HCT116 (cell line): ENCODE results near the gene RNF31. TPM values are rescaled to one million over a fixed set of nuclear protein-coding genes. Genes with fewer than 3 reads are reported as not detected.

ENCODE experiments used
- ATAC-seq: fragments of 200-7000 bp; cut with Tn5 transposase; 2 replicates; pipeline ENCODE4 v1.9.1; 2020; ENCODE audit warnings: mild to moderate bottlenecking, moderate library complexity
- BruUV-seq: library from RNA; stranded (reverse); fragments of 400-500 nt; replicated peaks from 2 replicates; lab custom pipeline; 2021; lab: Mats Ljungman, UMichigan
- CTCF ChIA-PET: fragments of 300-600 bp; sonication (Branson Sonifier 250); formaldehyde crosslinking; loops from one replicate; lab custom pipeline; 2021; ENCODE audit warnings: antibody characterized with exemption; lab: Charles Lee
- POLR2A ChIA-PET: fragments of 300-600, 350-600 bp; sonication (Branson Sonifier 250); formaldehyde crosslinking; loops from one replicate; lab custom pipeline; 2021; ENCODE audit warnings: antibody characterized with exemption; lab: Charles Lee
- RAD21 ChIA-PET, 2 experiments: fragments of 300-600 bp; sonication (Branson Sonifier 250); formaldehyde crosslinking; loops; one replicate each; lab custom pipeline; 2023; ENCODE audit warnings: low total read pairs in 2 of 2; ENCODE audit not compliant: uncharacterized antibody in 2 of 2, unreplicated experiment in 2 of 2, low non-redundant PET in 1 of 2; lab: Charles Lee
- DNase-seq: peaks from one replicate; pipeline ENCODE4 v3.0.0-alpha.2; 2010; ENCODE audit warnings: low read depth, low spot score
- H2AFZ ChIP-seq: fragments of 200-600 bp; shearing (Covaris generic), sonication (generic); 2 replicates; pipeline ENCODE4 v1.6.1; 2017; ENCODE audit warnings: low read depth, mixed run types, mixed read lengths, antibody characterized with exemption, low read length; ENCODE audit not compliant: poor library complexity, severe bottlenecking
- H3K27ac ChIP-seq: 2 replicates; pipeline ENCODE4 v1.5.1; 2012; ENCODE audit warnings: low read depth, low read length
- H3K27me3 ChIP-seq: fragments of 200-600 bp; sonication (generic); 2 replicates; pipeline ENCODE4 v1.6.1; 2016; ENCODE audit warnings: mixed run types, low read length, mixed read lengths; ENCODE audit not compliant: insufficient read depth
- H3K36me3 ChIP-seq, 2 experiments: fragments of 200-500 bp in 1 of 2; fragments of 200-600 bp in 1 of 2; sonication (Bioruptor generic) in 1 of 2; sonication (generic) in 1 of 2; 2 replicates each; pipeline versions ENCODE4 v1.5.1 to v1.6.1; 2014 to 2016; ENCODE audit warnings: low read length in 2 of 2, inconsistent platforms in 1 of 2, mixed read lengths in 1 of 2, mixed run types in 1 of 2; ENCODE audit not compliant: insufficient read depth in 2 of 2, control insufficient read depth in 1 of 2
- H3K4me1 ChIP-seq, 2 experiments: fragments of 200-600 bp in 1 of 2; sonication (generic) in 1 of 2; 2 replicates each; pipeline versions ENCODE4 v1.5.1 to v1.6.1; 2012 to 2017; ENCODE audit warnings: low read length in 2 of 2, inconsistent platforms in 1 of 2, mild to moderate bottlenecking in 1 of 2, mixed read lengths in 1 of 2, mixed run types in 1 of 2, moderate library complexity in 1 of 2; ENCODE audit not compliant: insufficient read depth in 2 of 2, control insufficient read depth in 1 of 2
- H3K4me2 ChIP-seq: fragments of 200-600 bp; sonication (generic); 2 replicates; pipeline ENCODE4 v1.6.1; 2017; ENCODE audit warnings: mixed run types, low read length, mixed read lengths
- H3K4me3 ChIP-seq, 2 experiments: fragments of 200-600 bp in 1 of 2; sonication (generic) in 1 of 2; replicated peaks in 1 of 2; 2 replicates each; pipeline ENCODE4 v1.5.1; 2011 to 2016; ENCODE audit warnings: low read length in 2 of 2, control low read depth in 1 of 2, low read depth in 1 of 2, mild to moderate bottlenecking in 1 of 2, mixed read lengths in 1 of 2, mixed run types in 1 of 2
- H3K79me2 ChIP-seq: fragments of 200-600 bp; sonication (generic); 2 replicates; pipeline ENCODE4 v1.6.1; 2017; ENCODE audit warnings: mild to moderate bottlenecking, mixed run types, low read length, moderate library complexity, mixed read lengths; ENCODE audit not compliant: insufficient read depth
- H3K9ac ChIP-seq: fragments of 200-600 bp; sonication (generic); 2 replicates; pipeline ENCODE4 v1.6.1; 2016; ENCODE audit warnings: low read length, mixed read lengths
- H3K9me2 ChIP-seq: fragments of 200-600 bp; sonication (generic), shearing (Covaris generic); 2 replicates; pipeline ENCODE4 v1.6.1; 2017; ENCODE audit warnings: mixed run types, mild to moderate bottlenecking, moderate library complexity; ENCODE audit not compliant: insufficient read depth
- H3K9me3 ChIP-seq, 2 experiments: fragments of 200-500 bp in 1 of 2; fragments of 200-600 bp in 1 of 2; sonication (Bioruptor generic) in 1 of 2; sonication (generic) in 1 of 2; 2 replicates each; pipeline ENCODE4 v1.6.1; 2014 to 2017; ENCODE audit warnings: low read length in 2 of 2, mixed read lengths in 2 of 2, inconsistent platforms in 1 of 2, low read depth in 1 of 2, mild to moderate bottlenecking in 1 of 2, mixed run types in 1 of 2, moderate library complexity in 1 of 2; ENCODE audit not compliant: control insufficient read depth in 1 of 2, insufficient read depth in 1 of 2
- H4K20me1 ChIP-seq: fragments of 200-600 bp; sonication (generic), shearing (Covaris generic); 2 replicates; pipeline ENCODE4 v1.6.1; 2017; ENCODE audit warnings: mixed run types, mild to moderate bottlenecking, moderate library complexity; ENCODE audit not compliant: insufficient read depth
- CBX3 ChIP-seq: IDR thresholded peaks from 2 replicates; pipeline ENCODE4 v1.6.1; 2012; ENCODE audit warnings: low read depth
- CTCF ChIP-seq, 3 experiments: fragments of 200-600 bp in 1 of 3; sonication (generic) in 1 of 3; IDR thresholded peaks in 2 of 3; conservative IDR thresholded peaks in 1 of 3; 2 replicates each; pipeline ENCODE4 v1.5.1; 2012 to 2017; ENCODE audit warnings: low read depth in 2 of 3, low read length in 2 of 3, antibody characterized with exemption in 1 of 3, borderline replicate concordance in 1 of 3, control low read depth in 1 of 3, mild to moderate bottlenecking in 1 of 3, mixed read lengths in 1 of 3, mixed run types in 1 of 3, moderate library complexity in 1 of 3; ENCODE audit not compliant: insufficient read depth in 1 of 3
- EZH2 ChIP-seq: fragments of 200-600 bp; sonication (generic); IDR thresholded peaks from 2 replicates; pipeline ENCODE4 v1.6.1; 2017; ENCODE audit warnings: antibody characterized with exemption, mixed run types
- EZH2phosphoT487 ChIP-seq: fragments of 200-600 bp; IDR thresholded peaks from 2 replicates; pipeline ENCODE4 v1.6.1; 2018; ENCODE audit warnings: antibody characterized with exemption, borderline replicate concordance
- JUND ChIP-seq: IDR thresholded peaks from 2 replicates; pipeline ENCODE4 v1.6.1; 2012
- MAX ChIP-seq: IDR thresholded peaks from 2 replicates; pipeline ENCODE4 v1.6.1; 2012
- POLR2A ChIP-seq: IDR thresholded peaks from 2 replicates; pipeline ENCODE4 v1.7.0; 2011; ENCODE audit warnings: borderline replicate concordance; ENCODE audit not compliant: insufficient read depth, insufficient read length; ENCODE audit errors: extremely low read depth
- POLR2AphosphoS5 ChIP-seq: IDR thresholded peaks from 2 replicates; pipeline ENCODE4 v1.6.1; 2011; ENCODE audit warnings: mild to moderate bottlenecking, low read depth, low read length, moderate library complexity
- RAD21 ChIP-seq: IDR thresholded peaks from 2 replicates; pipeline ENCODE4 v1.6.1; 2012; ENCODE audit warnings: low read depth, mild to moderate bottlenecking
- REST ChIP-seq: IDR thresholded peaks from 2 replicates; pipeline ENCODE4 v1.6.1; 2012; ENCODE audit warnings: low read depth
- SIN3A ChIP-seq: IDR thresholded peaks from 2 replicates; pipeline ENCODE4 v1.6.1; 2012; ENCODE audit warnings: low read depth
- SP1 ChIP-seq: IDR thresholded peaks from 2 replicates; pipeline ENCODE4 v1.6.1; 2012; ENCODE audit warnings: low read depth
- SRF ChIP-seq: IDR thresholded peaks from 2 replicates; pipeline ENCODE4 v1.6.1; 2012; ENCODE audit warnings: low read depth
- TCF7L2 ChIP-seq: IDR thresholded peaks from 2 replicates; pipeline ENCODE4 v1.7.0; 2011; ENCODE audit warnings: borderline replicate concordance, inconsistent platforms; ENCODE audit not compliant: insufficient read depth, insufficient read length; ENCODE audit errors: extremely low read depth
- YY1 ChIP-seq: IDR thresholded peaks from 2 replicates; pipeline ENCODE4 v1.6.1; 2011; ENCODE audit warnings: low read length, low read depth, moderate library complexity, mild to moderate bottlenecking; ENCODE audit not compliant: insufficient replicate concordance; ENCODE audit errors: extremely low read depth
- ZBTB33 ChIP-seq: IDR thresholded peaks from 2 replicates; pipeline ENCODE4 v1.6.1; 2011; ENCODE audit warnings: mild to moderate bottlenecking, low read length, moderate library complexity; ENCODE audit not compliant: insufficient replicate concordance; ENCODE audit errors: extremely low read depth
- ZNF274 ChIP-seq: fragments of 200-500 bp; sonication (Bioruptor generic); IDR thresholded peaks from 2 replicates; pipeline ENCODE4 v1.6.1; 2014; ENCODE audit warnings: mild to moderate bottlenecking, low read depth, low read length, inconsistent platforms
- intact Hi-C: fragments of 100-400 bp; cut with micrococcal nuclease; formaldehyde crosslinking; loops from 2 replicates; pipeline ENCODE4 v1.10.0; 2022
- total RNA-seq: library from RNA; stranded (reverse); gene quantifications from one replicate; pipeline ENCODE4 v1.2.1, GENCODE V29; 2021; ENCODE audit not compliant: unreplicated experiment

RNF31 gene
- total RNA-seq, 1 experiment from 2014 or later: 78.0 TPM

GRCh38 chr14:24135584-24135833 is 11.8 kb upstream of the RNF31 start:
- no peak overlapping the region for H2AFZ ChIP-seq
- H4K20me1 ChIP-seq: no peaks in the 10 kb centered on the region
- peak overlapping the region; percentile 72 for H3K27ac ChIP-seq
- POLR2A ChIA-PET: interaction anchor here (0.8 to 3.5 kb wide), 9 partner anchors 9 to 107 kb away, joined by 3 to 32 read pairs (median 4); partner anchors contain the start of genes CHMP4A, DCAF11, IPO4 and NRL
- H3K4me3 ChIP-seq: peak overlapping the region; percentile 71 to 94
- peaks cover 33% of the 10 kb centered on the region for H3K79me2 ChIP-seq
- peak overlapping the region; percentile 89 for H3K9ac ChIP-seq
- peaks cover 16 to 21% of the 10 kb centered on the region in 2 experiments for H3K36me3 ChIP-seq
- H3K4me1 ChIP-seq: peaks cover 20 to 38% of the 10 kb centered on the region in 2 experiments
- RAD21 ChIA-PET: interaction anchor here in 1 of 2 experiments (1.2 to 1.5 kb wide), 2 partner anchors 11 to 21 kb away, joined by 4 to 5 read pairs; partner anchors contain the start of genes DCAF11 and NRL
- no peak for ATAC-seq
- no TSS peak for BruUV-seq
- TF ChIP-seq SP1 (no peak), YY1 (no peak), TCF7L2 (no peak), ZNF274 (no peak), POLR2AphosphoS5 (no peak), EZH2 (no peak), JUND (no peak), REST (no peak), CTCF (IDR thresholded peaks at IDR 0.05 in 2 of 3, conservative IDR thresholded peaks at IDR 0.05 in 1 of 3; ENCODE audit: borderline replicate concordance in 1 of 3, insufficient read depth in 1 of 3, low read depth in 2 of 3, low read length in 2 of 3) (no peak), SIN3A (no peak), ZBTB33 (no peak), POLR2A (no peak), SRF (no peak), MAX (no peak), CBX3 (no peak), EZH2phosphoT487 (no peak), RAD21 (no peak)
- TF ChIP-seq, all 23 proteins: peak for 0
- no peaks in the 10 kb centered on the region for H3K9me2 ChIP-seq
- no peaks in the 10 kb centered on the region for H3K9me3 ChIP-seq
- H3K27me3 ChIP-seq: no peaks in the 10 kb centered on the region
- H3K4me2 ChIP-seq: peak overlapping the region; percentile 85
- intact Hi-C loops: no loop called here
- DNase-seq: no peak
- CTCF ChIA-PET: interaction anchor here (0.9 to 1.4 kb wide), 5 partner anchors 21 to 77 kb away, joined by 3 to 7 read pairs (median 4); partner anchors contain the start of genes DCAF11 and IRF9
